Nephron progenitor cell (in vitro differentiated cells): ENCODE data around the gene DMXL1.
"Not testable (repeated sequence)": the region's sequence is repeated elsewhere in the genome, so short reads cannot be mapped to it uniquely, and the experiment has no call there.

Source experiments
- DNase-seq: peaks from one replicate; pipeline ENCODE4 v3.0.0; 2021
- H3K27ac Mint-ChIP-seq: 2 replicates; pipeline ENCODE4 v1.8.0; 2021; ENCODE audit warnings: mild to moderate bottlenecking, moderate library complexity, mixed read lengths
- H3K27me3 Mint-ChIP-seq: 2 replicates; pipeline ENCODE4 v1.8.0; 2021; ENCODE audit warnings: mild to moderate bottlenecking, low read depth, mixed read lengths; ENCODE audit not compliant: poor library complexity
- H3K36me3 Mint-ChIP-seq: 2 replicates; pipeline ENCODE4 v1.8.0; 2021; ENCODE audit warnings: low read depth, mixed read lengths
- H3K4me1 Mint-ChIP-seq: 2 replicates; pipeline ENCODE4 v1.8.0; 2021; ENCODE audit warnings: mixed read lengths
- H3K4me3 Mint-ChIP-seq: 2 replicates; pipeline ENCODE4 v1.8.0; 2021; ENCODE audit warnings: mild to moderate bottlenecking, moderate library complexity, mixed read lengths
- H3K9me3 Mint-ChIP-seq: 2 replicates; pipeline ENCODE4 v1.8.0; 2021; ENCODE audit warnings: mild to moderate bottlenecking, moderate library complexity, mixed read lengths
- CTCF ChIP-seq: fragments of 200-600 bp; sonication (generic); IDR thresholded peaks from 2 replicates; pipeline ENCODE4 v1.5.0; 2021; ENCODE audit warnings: antibody characterized with exemption

DMXL1 gene

GRCh38 chr5:119176785-119177184 lies 105.9 kb downstream of the DMXL1 start:
- H3K36me3 Mint-ChIP-seq = peaks cover 9% of the 10 kb centered on the region
- DNase-seq = no peak
- no peak for TF ChIP-seq CTCF
- no peaks in the 10 kb centered on the region for H3K9me3 Mint-ChIP-seq
- no peak overlapping the region for H3K4me3 Mint-ChIP-seq
- H3K27me3 Mint-ChIP-seq = no peaks in the 10 kb centered on the region
- H3K4me1 Mint-ChIP-seq = peaks cover 4% of the 10 kb centered on the region
- H3K27ac Mint-ChIP-seq = no peak overlapping the region

GRCh38 chr5:119177226-119177625 lies 106.3 kb downstream of the DMXL1 start:
- Mint-ChIP-seq H3K9me3 (no peaks in the 10 kb centered on the region), H3K36me3 (peaks cover 11% of the 10 kb centered on the region), H3K4me3 (no peak overlapping the region), H3K27me3 (no peaks in the 10 kb centered on the region), H3K27ac (no peak overlapping the region), H3K4me1 (peaks cover 4% of the 10 kb centered on the region)
- no peak for TF ChIP-seq CTCF
- DNase-seq = no peak

GRCh38 chr5:119178435-119178834 lies 107.5 kb downstream of the DMXL1 start:
- H3K9me3 Mint-ChIP-seq = no peaks in the 10 kb centered on the region
- H3K27me3 Mint-ChIP-seq = no peaks in the 10 kb centered on the region
- H3K4me1 Mint-ChIP-seq = peaks cover 4% of the 10 kb centered on the region
- TF ChIP-seq CTCF = no peak
- DNase-seq = no peak
- peaks cover 15% of the 10 kb centered on the region for H3K36me3 Mint-ChIP-seq
- no peak overlapping the region for H3K27ac Mint-ChIP-seq
- H3K4me3 Mint-ChIP-seq = no peak overlapping the region

- H3K4me1 Mint-ChIP-seq = peaks cover 4% of the 10 kb centered on the region
- H3K27ac Mint-ChIP-seq = peak overlapping the region; percentile 47
- no peaks in the 10 kb centered on the region for H3K9me3 Mint-ChIP-seq
- H3K4me3 Mint-ChIP-seq = no peak overlapping the region
- no peak for DNase-seq
- peaks cover 29% of the 10 kb centered on the region for H3K36me3 Mint-ChIP-seq
- H3K27me3 Mint-ChIP-seq = no peaks in the 10 kb centered on the region
- no peak for TF ChIP-seq CTCF
Observed at GRCh38 chr5:119179857-119180641, 109.2 kb downstream of the DMXL1 start.

GRCh38 chr5:119185512-119185911 lies 114.6 kb downstream of the DMXL1 start:
- DNase-seq, H3K4me1 Mint-ChIP-seq, H3K27me3 Mint-ChIP-seq, H3K4me3 Mint-ChIP-seq, H3K9me3 Mint-ChIP-seq: not testable (repeated sequence)
- Mint-ChIP-seq H3K36me3 (peaks cover 32% of the 10 kb centered on the region), H3K27ac (peak overlapping the region; percentile 42)

GRCh38 chr5:119187776-119188529 lies 117.1 kb downstream of the DMXL1 start:
- Mint-ChIP-seq H3K36me3 (peaks cover 31% of the 10 kb centered on the region), H3K27ac (no peak overlapping the region), H3K9me3 (no peaks in the 10 kb centered on the region), H3K27me3 (no peaks in the 10 kb centered on the region), H3K4me1 (no peaks in the 10 kb centered on the region), H3K4me3 (no peak overlapping the region)
- no peak for TF ChIP-seq CTCF
- no peak for DNase-seq
